OCI-M2 (cell line): Measurements from ENCODE around the gene STK32B.

Experiments
- DNase-seq: peaks from one replicate; lab custom pipeline; 2025; ENCODE audit not compliant: unreplicated experiment; lab: John Stamatoyannopoulos, UW

STK32B gene

DNA sequence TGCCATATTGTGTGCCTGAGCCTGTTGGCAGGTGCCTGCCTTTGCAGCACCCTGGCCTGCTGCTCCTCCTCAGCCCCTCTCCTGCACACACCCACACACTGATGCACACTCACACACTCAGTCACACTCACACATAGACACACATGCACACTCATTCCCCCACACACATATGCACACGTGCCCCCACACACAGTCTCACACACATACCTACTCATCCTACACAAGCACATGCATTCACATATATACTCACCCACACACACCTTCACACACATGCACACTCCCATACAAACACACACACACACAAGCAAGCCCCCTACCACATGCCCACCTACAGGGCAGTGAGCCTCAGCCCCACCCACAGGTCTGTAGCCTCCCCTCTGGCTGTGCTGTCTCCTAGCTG, 412.1 kb downstream of the STK32B start:
- no peak for DNase-seq

DNA sequence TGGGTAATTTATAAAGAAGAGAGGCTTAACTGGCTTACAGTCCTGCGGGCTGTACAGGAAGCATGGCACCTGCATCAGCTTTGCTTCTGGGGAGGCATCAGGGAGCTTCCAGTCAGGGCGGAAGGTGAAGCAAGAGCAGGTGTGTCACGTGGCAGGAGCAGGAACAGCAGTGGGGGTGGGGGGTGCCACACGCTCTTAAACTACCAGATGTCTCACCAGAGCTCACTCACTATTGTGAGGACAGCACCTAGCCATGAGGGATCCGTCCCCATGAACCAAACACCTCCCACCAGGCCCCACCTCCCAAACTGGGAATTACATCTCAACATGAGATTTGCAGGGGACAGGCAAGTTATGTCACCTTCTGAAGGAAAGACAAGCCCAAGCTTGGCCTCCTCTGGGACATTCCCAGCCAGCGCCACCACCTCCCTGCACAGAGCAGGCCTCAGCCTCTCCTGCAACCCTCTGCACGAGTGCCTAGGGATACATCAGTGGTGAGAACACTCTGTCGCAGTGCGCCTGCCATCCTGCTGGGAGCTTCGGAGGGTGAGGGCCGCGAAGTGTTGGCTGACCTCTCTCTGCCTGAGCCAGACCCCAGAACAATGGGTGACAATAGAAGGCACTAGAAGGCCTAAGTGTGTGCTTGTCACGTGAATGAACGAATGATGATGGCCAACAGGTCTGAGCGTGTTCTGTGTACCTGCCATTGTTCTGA, 412.8 kb downstream of the STK32B start:
- DNase-seq, result no peak

DNA sequence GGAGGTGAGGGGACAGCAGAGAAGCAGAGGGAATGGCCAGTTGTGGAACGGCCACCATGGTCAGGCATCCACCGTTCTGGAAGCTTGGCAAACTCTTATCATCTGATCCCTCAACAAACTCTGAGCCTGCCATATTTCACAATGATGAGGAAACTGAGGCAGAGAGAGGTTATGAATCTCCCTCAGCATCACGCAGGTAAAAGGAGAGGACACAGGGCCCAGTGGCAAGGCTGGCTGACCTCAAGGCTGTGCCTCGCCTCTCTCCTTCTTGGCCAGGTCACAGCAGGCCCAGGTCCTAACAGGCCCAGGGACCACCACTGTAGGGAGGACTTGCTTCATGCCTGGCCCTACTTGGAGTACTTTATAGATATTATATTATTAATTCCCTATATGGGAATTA, 414.2 kb downstream of the STK32B start:
- no peak for DNase-seq

DNA sequence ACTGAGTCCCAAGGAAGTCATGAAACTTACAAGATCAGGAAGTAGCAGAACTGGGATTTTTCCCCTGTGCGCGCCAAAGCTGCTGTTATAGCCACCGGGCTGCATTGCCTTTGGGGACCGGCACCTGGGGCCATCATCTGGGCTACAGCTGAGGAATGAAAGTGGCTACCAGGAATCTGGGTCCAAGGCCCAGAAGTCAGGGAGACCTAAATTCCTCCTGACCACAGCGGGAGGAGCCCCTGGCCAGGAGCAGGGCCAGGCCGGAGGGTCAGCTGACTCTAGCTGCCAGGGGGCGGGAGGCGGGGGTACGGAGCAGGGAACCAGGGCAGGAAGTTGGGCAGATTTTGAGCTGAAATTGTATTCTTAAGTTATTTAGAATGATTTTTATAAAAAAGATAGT, 414.7 kb downstream of the STK32B start:
- no peak for DNase-seq

DNA sequence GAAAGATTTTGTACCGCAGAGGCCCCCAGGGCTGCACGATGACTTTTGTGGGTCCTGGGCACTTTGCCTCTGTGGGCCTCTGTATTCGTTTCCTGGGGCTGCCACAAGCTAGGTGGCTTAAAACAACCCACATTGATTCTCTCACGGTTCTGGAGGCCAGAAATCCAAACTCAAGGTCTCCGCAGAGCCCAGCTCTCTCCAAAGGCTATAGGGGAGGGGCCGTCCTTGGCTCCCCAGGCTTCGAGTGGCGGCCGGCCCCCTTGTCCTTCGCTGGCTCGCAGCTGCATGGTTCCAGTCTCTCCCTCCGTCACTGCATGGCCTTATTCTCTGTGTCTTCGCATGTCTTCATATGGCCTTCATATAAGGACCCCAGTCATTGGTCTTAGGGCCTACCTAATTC, 415.8 kb downstream of the STK32B start:
- DNase-seq, result no peak

DNA sequence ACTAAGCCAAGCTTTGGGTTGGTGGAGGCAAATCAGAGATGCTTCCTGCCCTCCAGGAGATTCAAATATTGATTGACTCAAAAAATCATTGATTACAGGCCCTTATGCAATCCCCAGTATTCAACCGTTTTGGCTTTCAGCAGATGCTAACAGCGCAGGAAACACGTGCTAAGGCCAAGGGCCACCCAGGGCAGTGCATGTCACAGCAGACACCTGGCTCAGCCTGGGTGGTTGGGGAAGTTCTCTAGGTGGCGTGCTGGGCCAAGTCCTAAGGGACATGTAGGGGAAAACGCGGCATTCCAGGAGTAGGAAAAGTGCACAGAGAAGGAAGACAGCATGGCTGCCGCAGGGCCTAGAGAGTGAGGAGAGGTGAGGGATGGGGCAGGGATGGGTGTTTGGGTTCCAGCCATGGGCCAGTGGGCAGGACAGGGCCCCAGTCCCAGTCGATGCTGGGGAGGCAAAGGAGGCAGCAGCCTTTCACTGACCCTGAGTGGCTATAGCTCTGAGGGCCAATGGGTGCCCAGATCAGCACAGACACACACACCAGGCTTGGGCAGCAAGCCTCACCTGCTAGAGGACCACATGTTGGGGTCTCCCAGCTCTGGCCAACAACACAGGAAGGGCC, 418.0 kb downstream of the STK32B start:
- no peak for DNase-seq

DNA sequence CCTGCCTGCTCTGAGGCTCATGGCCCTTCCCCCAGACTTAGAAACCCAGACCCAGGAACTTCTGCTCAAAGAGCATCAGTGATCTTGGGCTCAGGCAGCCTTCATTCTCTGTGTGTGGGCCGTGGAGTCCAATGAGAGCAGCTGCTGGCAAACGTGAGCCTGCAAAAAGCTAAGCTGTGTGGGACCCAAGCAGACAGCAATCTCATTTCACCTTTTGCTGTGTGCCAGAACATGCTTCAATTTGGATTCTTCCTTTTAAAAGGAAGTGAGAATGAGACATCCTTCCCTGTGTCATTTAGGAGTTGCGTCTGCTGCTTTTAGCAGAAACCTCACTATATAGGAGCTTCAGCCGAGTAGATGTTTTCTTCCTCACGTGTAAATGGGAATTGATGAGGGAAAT, 418.6 kb downstream of the STK32B start:
- DNase-seq, result no peak

DNA sequence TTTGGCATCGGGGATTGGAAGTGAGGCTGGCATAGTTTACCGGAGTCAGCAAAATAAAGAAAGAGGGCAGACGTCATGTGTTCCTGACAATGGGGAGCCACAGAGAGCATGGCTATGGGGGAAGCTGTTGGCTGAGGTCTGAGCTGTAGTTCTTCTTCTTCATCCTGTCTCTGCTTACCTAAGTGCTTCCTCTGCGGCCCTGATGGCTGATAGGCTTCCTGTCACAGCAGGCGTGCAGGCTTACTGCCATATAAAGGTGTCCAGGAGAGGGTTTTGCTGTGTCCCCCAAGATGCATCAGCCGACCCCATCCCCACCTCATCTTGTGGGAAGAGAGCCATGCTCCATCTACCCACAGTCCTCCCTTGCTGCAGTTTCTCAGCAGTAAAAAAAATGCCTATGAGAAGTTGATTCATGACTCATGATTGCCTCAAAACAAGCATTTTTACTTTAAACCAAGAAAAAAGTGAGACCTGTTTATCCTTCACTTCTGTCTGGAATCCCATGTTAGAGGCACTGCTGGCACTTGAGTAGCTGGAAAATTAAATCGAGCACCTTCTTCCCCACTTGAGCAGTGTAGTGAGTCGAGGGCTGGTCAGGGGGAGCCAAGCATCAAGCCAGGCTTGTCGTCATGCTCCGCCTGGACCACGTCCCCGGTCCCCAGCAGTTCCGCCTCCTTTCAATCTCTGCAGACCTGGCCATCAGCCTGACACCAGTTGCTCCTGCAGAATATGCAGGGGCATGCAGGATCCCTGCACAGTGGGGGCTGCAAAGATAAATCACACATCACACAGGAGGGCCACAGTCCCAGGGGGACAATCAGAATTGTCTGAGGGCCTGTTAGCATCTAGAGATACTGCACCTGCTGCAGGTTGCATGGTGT, 419.3 kb downstream of the STK32B start:
- no peak for DNase-seq

DNA sequence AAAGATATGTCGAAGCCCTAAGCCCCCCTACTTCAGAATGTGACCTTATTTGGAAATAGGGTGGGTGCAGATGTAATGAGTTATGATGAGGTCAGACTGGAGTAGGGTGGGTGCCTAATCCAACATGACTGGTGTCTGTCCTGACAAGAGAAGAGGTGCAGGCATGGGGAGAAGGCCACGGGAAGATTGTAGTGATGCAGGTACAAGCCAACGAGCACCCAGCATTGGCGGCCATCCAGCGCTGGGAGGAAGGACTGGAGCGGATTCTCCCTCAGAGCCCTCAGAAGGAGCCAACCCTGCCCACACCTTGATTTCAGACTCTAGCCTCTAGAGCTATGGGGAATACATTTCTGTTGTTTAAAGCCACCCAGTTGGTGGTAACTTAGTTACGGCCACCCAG, 419.9 kb downstream of the STK32B start:
- no peak for DNase-seq

DNA sequence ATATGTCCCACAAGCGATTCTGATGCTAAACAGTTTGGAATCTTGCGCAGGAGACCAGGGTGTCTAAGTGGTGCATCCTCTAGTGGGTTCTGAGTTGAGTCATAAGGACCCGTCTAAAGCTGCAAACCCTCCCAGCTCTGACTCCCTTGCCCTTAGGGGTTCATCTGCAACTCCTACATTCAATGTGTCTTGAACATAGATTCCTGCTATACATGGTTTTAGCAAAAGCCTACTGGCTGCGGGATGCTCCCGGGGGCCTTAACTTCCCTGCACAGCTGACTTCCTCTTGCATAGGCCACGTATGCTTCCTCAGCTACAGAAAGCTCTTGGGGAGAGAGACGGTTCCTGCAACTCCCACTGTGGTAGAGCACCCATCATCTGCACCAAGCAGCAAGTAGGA, 420.4 kb downstream of the STK32B start:
- DNase-seq, result no peak

DNA sequence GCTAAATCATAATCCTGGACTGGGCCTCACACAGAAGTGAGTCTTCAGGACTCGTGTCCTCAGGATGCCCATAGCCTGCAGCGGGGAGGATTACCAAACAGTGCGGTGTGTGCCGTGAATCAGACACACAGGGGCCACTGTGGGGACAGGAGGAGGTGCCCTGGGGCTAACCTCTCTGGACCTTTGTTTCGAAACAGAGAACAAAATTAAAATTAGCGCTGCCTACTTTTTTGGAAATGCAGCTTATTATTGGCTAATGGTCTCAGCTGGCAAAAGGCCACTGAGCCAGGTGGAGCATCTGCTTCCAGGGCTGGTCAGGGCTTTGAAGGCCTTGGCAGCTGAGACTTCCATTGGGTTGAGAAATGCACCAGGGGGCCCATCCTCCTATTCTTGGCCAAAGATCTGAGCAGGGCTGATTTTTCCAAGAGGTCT, 420.9 kb downstream of the STK32B start:
- DNase-seq, result no peak

DNA sequence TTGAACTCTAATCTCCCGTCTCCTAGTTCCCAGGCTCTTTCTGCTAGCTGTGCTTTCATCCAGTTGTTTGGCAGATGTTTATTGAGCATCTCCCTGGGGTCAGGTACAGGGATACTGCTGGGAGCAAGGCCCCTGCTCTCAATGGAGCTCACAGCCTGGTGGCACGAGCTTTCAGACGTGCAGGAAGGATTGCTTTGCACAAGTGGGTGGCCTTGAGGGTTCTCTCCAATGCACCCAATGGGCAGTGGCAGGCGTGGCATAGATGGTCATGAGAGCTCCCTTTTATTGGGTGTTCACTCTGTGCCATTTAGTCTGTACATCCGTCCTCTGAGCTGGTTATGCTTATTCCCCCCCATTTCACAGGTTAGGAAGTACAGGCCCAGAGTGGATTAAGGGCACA, 421.8 kb downstream of the STK32B start:
- no peak for DNase-seq

DNA sequence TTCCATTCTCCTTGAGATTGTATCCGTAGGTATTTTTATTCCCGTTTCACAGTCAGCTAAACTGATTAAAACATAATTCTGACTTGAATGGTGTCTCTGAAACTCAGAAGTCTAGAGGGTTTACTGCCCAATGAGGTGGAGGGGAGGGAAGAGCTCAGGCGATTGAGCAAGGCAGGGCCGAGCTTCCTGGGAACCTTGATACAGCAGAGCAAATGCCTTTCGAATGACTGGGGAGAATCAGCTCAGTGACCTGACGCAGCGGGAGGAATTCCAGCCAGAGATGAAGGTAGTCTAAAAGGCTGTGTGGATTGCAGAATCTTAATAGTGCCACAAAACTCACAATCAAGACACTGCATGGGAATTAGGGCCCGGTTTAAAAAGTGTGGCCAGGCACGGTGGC, 423.5 kb downstream of the STK32B start:
- no peak for DNase-seq

DNA sequence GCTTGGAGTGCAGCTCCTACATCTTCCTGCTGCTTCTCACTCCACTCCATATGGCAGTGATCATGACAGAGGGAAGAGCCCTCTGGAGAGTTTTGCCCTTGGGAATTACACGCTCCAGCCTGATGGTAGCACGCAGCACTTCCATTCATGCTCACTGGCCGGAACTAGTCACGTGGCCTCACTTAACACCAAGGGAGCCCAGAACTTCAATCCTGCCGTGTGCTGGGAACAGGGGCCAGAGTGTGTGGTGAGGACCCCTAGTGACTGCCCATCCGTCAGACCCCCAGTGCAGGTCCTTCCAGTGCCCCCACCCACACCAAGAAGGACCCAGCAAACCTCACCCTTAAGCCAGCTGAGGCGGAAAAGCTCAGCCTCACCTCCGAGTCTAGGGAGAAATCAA, 426.3 kb downstream of the STK32B start:
- no peak for DNase-seq

DNA sequence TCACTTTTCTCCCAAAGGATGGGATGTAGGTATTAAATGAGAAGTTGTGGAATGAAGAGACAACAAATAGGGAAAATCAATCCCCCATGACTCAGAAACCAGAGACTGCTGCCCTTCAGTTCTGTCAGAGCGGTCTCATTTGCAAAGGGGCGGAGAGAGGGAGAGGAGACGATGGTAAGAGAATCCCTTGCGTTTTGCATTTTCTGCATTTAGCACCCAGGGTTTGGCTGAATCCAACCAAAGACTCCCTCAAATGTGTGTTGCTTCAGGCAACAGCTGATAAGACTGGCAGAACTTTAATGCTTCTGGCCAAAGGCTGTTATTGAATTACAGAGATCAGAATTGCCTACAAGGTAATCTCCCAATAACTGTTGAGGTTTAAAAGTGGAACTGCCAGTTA, 426.9 kb downstream of the STK32B start:
- no peak for DNase-seq

DNA sequence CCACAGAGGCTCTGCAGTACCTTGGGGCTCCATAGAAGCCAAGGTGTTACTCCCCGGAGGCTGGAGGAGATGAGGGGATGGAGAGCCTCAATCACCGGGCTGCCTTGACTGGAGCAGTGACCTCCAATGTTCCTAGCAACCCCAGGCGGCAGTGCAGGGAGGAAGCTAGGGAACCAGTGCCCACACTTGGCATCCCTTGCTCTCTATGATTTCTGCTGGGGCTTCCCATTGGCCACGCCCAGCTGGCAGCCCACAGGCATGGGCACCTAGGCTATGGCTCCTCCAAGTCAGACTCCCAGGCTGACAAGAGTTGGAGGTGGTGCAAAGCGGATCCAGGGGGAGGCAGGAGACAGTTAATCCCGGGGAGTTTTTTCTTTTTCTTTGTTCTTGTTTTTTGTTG, 427.4 kb downstream of the STK32B start:
- no peak for DNase-seq

DNA sequence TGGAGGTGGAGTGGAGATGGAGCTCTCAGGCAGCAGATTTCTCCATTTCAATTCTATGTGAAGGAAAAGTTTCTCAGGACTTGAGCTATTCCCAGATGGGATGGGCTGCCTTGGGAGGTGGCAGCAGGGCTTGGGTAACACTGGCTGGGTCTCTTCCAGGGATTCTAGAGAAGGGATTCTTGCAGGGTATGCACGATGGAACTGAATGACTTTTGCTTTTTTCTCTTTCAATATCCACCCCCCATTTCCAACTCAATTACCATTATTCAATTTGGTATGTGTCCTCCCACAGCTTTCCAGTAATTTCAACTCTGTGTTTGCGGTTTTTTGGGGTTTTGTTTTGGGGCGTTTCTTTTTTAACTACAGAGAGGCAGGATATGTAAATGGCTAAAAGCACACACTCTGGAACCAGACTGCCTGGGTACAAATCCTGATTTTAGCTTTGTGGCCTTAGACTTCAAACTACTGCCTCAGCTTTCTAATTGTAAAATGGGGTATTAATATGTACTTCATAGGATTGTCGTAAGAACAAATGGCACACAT, 428.3 kb downstream of the STK32B start:
- no peak for DNase-seq

DNA sequence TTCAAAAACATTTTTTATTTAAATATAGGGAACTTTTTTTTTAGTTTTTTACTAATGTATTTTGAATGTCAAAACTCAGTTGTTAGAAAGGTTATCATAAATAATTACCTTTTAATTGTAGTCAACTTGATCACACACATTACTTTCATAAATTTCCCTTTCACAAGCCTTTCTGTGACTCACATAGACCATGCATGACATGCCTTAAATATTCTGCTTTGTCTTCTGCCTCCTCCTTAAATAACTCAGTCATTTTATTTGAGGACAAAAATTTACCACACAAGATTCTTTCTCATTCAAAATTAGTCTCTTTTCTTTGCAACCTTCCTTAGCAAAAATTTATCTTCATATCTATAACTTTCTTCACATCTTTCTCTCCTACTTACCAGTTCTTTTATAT, 437.1 kb downstream of the STK32B start:
- no peak for DNase-seq

DNA sequence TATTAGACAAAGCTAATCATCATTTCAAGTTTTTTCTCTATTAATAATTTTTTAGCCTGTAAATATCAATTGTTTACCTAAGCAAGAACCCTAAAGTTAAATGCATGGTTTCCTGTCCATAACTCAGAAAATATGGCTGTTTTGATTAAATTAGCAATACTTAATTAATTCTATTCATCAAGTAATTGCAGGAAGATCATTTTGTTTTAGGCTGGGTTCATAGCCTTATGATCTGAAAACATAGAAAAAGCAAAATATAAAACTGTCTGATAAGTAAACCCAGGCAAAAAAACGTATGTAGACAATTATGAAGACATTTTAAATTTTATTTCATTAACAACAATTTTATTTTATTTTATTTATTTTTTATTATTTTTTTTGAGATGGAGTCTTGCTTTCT, 438.0 kb downstream of the STK32B start:
- no peak for DNase-seq

DNA sequence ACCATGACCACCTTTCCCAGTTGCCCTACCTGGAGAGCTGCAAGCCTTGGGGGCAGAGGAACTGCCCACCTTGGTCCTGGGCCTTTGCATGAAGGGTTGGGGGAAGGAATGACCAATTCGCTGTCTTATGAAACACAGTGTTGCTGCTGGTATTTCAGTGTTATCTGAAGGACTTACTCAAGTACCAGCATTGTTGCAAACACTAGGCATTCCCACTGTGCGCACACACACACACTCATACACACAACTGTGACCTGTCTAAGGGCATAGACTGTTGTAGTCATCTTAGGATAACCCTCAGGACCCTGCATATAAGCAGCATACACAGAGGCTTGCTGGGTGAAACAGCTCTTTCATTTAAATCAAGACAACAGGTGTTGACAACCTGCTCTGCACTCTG, 446.2 kb downstream of the STK32B start:
- DNase-seq, result no peak

DNA sequence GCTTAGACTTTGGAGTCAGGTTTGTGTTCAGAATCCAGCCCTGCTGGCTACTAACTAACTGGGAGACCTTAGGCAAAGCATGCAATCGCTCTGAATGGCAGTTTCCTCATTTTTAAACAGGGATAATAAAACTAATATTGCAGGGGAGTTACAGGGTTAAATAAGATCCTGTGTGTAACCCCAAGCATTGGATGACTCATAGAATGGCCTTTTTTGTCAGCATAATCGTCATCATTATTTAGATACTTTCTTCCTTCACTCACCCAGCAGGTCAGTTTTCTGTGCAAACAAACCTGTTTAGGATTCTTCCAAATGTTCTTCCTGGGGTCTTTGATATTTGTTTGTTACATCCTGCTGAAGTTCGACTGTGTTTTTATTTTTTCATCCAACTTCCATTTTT, 448.9 kb downstream of the STK32B start:
- DNase-seq, result no peak
